SK-N-SH treated with all-trans-retinoic acid at 6 μM for 48 hours (cell line): Measurements from ENCODE around the gene PHGDH.

Source experiments
- ATAC-seq: fragments of 200-7000 bp; cut with Tn5 transposase; 3 replicates; pipeline ENCODE4 v1.9.1; 2020; ENCODE audit warnings: mild to moderate bottlenecking, moderate library complexity
- ARNTL ChIP-seq: fragments of 450-650 bp; formaldehyde crosslinking; IDR thresholded peaks from 2 replicates; pipeline ENCODE4 v1.5.0; 2020; ENCODE audit warnings: low read depth, mild to moderate bottlenecking, moderate library complexity, borderline replicate concordance
- BACH2 ChIP-seq: fragments of 250-450 bp; sonication (Bioruptor Pico); IDR thresholded peaks from 2 replicates; pipeline ENCODE4 v1.9.0; 2021; ENCODE audit warnings: mild to moderate bottlenecking, borderline replicate concordance
- CREB5 ChIP-seq: fragments of 250-450 bp; sonication (Bioruptor Pico); IDR thresholded peaks from 2 replicates; pipeline ENCODE4 v1.5.1; 2020; ENCODE audit warnings: low read depth, mild to moderate bottlenecking, moderate library complexity
- CSDC2 ChIP-seq: fragments of 250-450 bp; sonication (Bioruptor Pico); IDR thresholded peaks from 2 replicates; pipeline ENCODE4 v1.5.0; 2020; ENCODE audit warnings: mild to moderate bottlenecking, moderate library complexity
- CSRNP3 ChIP-seq: fragments of 250-450 bp; sonication (Bioruptor Pico); IDR thresholded peaks from 2 replicates; pipeline ENCODE4 v1.5.1; 2021; ENCODE audit warnings: mild to moderate bottlenecking, moderate library complexity
- ESRRG ChIP-seq: fragments of 250-450 bp; sonication (Bioruptor Pico); IDR thresholded peaks from 2 replicates; pipeline ENCODE4 v1.6.1; 2021; ENCODE audit warnings: mild to moderate bottlenecking
- OSR1 ChIP-seq: fragments of 250-450 bp; sonication (Bioruptor Pico); IDR thresholded peaks from 2 replicates; pipeline ENCODE4 v1.8.0; 2022; ENCODE audit warnings: moderate library complexity, mild to moderate bottlenecking, inconsistent platforms
- PATZ1 ChIP-seq: fragments of 250-450 bp; sonication (Bioruptor Pico); IDR thresholded peaks from 2 replicates; pipeline ENCODE4 v1.8.0; 2020; ENCODE audit warnings: mild to moderate bottlenecking, moderate library complexity, borderline replicate concordance
- POU6F1 ChIP-seq: fragments of 250-450 bp; sonication (Bioruptor Pico); IDR thresholded peaks from 2 replicates; pipeline ENCODE4 v1.8.0; 2021; ENCODE audit warnings: low read depth, mild to moderate bottlenecking, moderate library complexity, borderline replicate concordance
- PPARA ChIP-seq: fragments of 250-450 bp; sonication (Bioruptor Pico); IDR thresholded peaks from 2 replicates; pipeline ENCODE4 v1.5.0; 2020; ENCODE audit warnings: mild to moderate bottlenecking, borderline replicate concordance
- SNAI2 ChIP-seq: fragments of 250-450 bp; sonication (Bioruptor Pico); IDR thresholded peaks from 2 replicates; pipeline ENCODE4 v1.5.0; 2020; ENCODE audit warnings: mild to moderate bottlenecking, moderate library complexity
- TCF4 ChIP-seq: fragments of 250-450 bp; sonication (Bioruptor Pico); IDR thresholded peaks from 2 replicates; pipeline ENCODE4 v1.8.0; 2021; ENCODE audit warnings: mild to moderate bottlenecking, moderate library complexity, borderline replicate concordance
- TOX ChIP-seq: fragments of 250-450 bp; sonication (Bioruptor Pico); IDR thresholded peaks from 2 replicates; pipeline ENCODE4 v1.8.0; 2021; ENCODE audit warnings: mild to moderate bottlenecking, moderate library complexity, borderline replicate concordance
- TSHZ2 ChIP-seq: fragments of 250-450 bp; sonication (Bioruptor Pico); IDR thresholded peaks from 2 replicates; pipeline ENCODE4 v1.5.0; 2020; ENCODE audit warnings: mild to moderate bottlenecking, moderate library complexity
- ZC3H10 ChIP-seq: fragments of 250-450 bp; sonication (Bioruptor Pico); IDR thresholded peaks from 2 replicates; pipeline ENCODE4 v1.5.1; 2021; ENCODE audit warnings: mild to moderate bottlenecking, moderate library complexity
- ZFP3 ChIP-seq: fragments of 250-450 bp; sonication (Bioruptor Pico); IDR thresholded peaks from 2 replicates; pipeline ENCODE4 v1.5.0; 2020; ENCODE audit warnings: mild to moderate bottlenecking, moderate library complexity
- ZFP30 ChIP-seq: fragments of 450-650 bp; formaldehyde crosslinking; IDR thresholded peaks from 2 replicates; pipeline ENCODE4 v1.5.0; 2022; ENCODE audit warnings: mild to moderate bottlenecking, moderate library complexity
- ZNF565 ChIP-seq: fragments of 450-650 bp; formaldehyde crosslinking; conservative IDR thresholded peaks from 2 replicates; pipeline ENCODE4 v1.5.0; 2020; ENCODE audit warnings: low read depth, mild to moderate bottlenecking, moderate library complexity
- ZNF70 ChIP-seq: fragments of 450-650 bp; formaldehyde crosslinking; IDR thresholded peaks from 2 replicates; pipeline ENCODE4 v1.5.0; 2020; ENCODE audit warnings: mild to moderate bottlenecking, moderate library complexity
- ZNF8 ChIP-seq: fragments of 450-650 bp; formaldehyde crosslinking; IDR thresholded peaks from 2 replicates; pipeline ENCODE4 v1.5.0; 2020; ENCODE audit warnings: mild to moderate bottlenecking, moderate library complexity

The PHGDH gene

GRCh38 chr1:119729044-119729443 lies 17.3 kb downstream of the PHGDH start:
- TF ChIP-seq CSRNP3 (CRISPR knock-in tag), result no peak
- TF ChIP-seq TOX (CRISPR knock-in tag), result no peak
- TF ChIP-seq ZNF8, result no peak
- TF ChIP-seq BACH2 (CRISPR knock-in tag), result no peak
- no peak for TF ChIP-seq ZC3H10 (CRISPR knock-in tag)
- no peak for TF ChIP-seq ZNF565 (CRISPR knock-in tag)
- TF ChIP-seq PATZ1, result no peak
- TF ChIP-seq CREB5 (CRISPR knock-in tag), result no peak
- TF ChIP-seq TCF4 (CRISPR knock-in tag), result no peak
- TF ChIP-seq TSHZ2 (CRISPR knock-in tag), result no peak
- no peak for TF ChIP-seq POU6F1 (CRISPR knock-in tag)
- TF ChIP-seq ZNF70 (CRISPR knock-in tag), result no peak
- TF ChIP-seq OSR1 (CRISPR knock-in tag), result no peak
- no peak for TF ChIP-seq CSDC2
- TF ChIP-seq SNAI2 (CRISPR knock-in tag), result no peak
- no peak for TF ChIP-seq ZFP3
- TF ChIP-seq ZFP30, result no peak
- TF ChIP-seq ESRRG, result no peak
- no peak for TF ChIP-seq PPARA (CRISPR knock-in tag)
- ATAC-seq, result no peak

GRCh38 chr1:119731060-119731459 lies 19.3 kb downstream of the PHGDH start:
- TF ChIP-seq ZC3H10 (CRISPR knock-in tag) (no peak), OSR1 (CRISPR knock-in tag) (no peak), ZNF70 (CRISPR knock-in tag) (peak; percentile 93), ARNTL (CRISPR knock-in tag) (no peak)
- TF ChIP-seq, all 23 proteins: peak for 1
- no peak for ATAC-seq

- ATAC-seq, result no peak
- TF ChIP-seq ZNF70 (CRISPR knock-in tag) (no peak), CREB5 (CRISPR knock-in tag) (no peak), PPARA (CRISPR knock-in tag) (no peak), ZNF8 (no peak), ZFP3 (no peak), OSR1 (CRISPR knock-in tag) (no peak), CSDC2 (no peak), TCF4 (CRISPR knock-in tag) (no peak), PATZ1 (no peak), ARNTL (CRISPR knock-in tag) (no peak), ESRRG (no peak), TSHZ2 (CRISPR knock-in tag) (no peak), SNAI2 (CRISPR knock-in tag) (no peak), BACH2 (CRISPR knock-in tag) (no peak)
These were observed 20.2 kb downstream of the PHGDH start for GRCh38 chr1:119731741-119732430.
